WI38 (cell line): ENCODE measurements around the gene RNF103.

Source experiments
- H3K4me3 ChIP-seq: 2 replicates; pipeline ENCODE4 v1.5.1; 2011; ENCODE audit warnings: low read depth, mild to moderate bottlenecking, control low read depth, low read length
- CTCF ChIP-seq: IDR thresholded peaks from 2 replicates; pipeline ENCODE4 v1.5.1; 2012; ENCODE audit warnings: low read depth, mild to moderate bottlenecking, control low read depth, low read length

RNF103 gene

GRCh38 chr2:86634352-86634751 is 10.7 kb upstream of the RNF103 start:
- no peak for TF ChIP-seq CTCF
- no peak overlapping the region for H3K4me3 ChIP-seq

GRCh38 chr2:86633155-86633651 is 9.5 kb upstream of the RNF103 start:
- no peak for TF ChIP-seq CTCF
- H3K4me3 ChIP-seq = no peak overlapping the region

GRCh38 chr2:86632672-86633071 is 9.0 kb upstream of the RNF103 start:
- no peak for TF ChIP-seq CTCF
- H3K4me3 ChIP-seq = no peak overlapping the region

- no peak for TF ChIP-seq CTCF
- H3K4me3 ChIP-seq = no peak overlapping the region
Observed at GRCh38 chr2:86631846-86632485, 8.3 kb upstream of the RNF103 start.

GRCh38 chr2:86628091-86628522 is 4.4 kb upstream of the RNF103 start:
- H3K4me3 ChIP-seq = no peak overlapping the region
- no peak for TF ChIP-seq CTCF

GRCh38 chr2:86627550-86627949 is 3.9 kb upstream of the RNF103 start:
- no peak overlapping the region for H3K4me3 ChIP-seq
- TF ChIP-seq CTCF = no peak

- no peak for TF ChIP-seq CTCF
- H3K4me3 ChIP-seq = no peak overlapping the region
Observed at GRCh38 chr2:86625096-86625495, 1.4 kb upstream of the RNF103 start.
